ENCODE measurements around the gene SPDYC.

SPDYC gene, protein sequence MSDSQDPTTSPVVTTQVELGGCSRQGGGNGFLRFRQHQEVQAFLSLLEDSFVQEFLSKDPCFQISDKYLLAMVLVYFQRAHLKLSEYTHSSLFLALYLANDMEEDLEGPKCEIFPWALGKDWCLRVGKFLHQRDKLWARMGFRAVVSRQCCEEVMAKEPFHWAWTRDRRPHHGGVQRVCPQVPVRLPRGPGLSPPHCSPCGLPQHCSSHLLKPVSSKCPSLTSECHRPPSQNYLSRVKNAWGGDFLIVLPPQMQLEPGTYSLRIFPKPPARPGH

DNA sequence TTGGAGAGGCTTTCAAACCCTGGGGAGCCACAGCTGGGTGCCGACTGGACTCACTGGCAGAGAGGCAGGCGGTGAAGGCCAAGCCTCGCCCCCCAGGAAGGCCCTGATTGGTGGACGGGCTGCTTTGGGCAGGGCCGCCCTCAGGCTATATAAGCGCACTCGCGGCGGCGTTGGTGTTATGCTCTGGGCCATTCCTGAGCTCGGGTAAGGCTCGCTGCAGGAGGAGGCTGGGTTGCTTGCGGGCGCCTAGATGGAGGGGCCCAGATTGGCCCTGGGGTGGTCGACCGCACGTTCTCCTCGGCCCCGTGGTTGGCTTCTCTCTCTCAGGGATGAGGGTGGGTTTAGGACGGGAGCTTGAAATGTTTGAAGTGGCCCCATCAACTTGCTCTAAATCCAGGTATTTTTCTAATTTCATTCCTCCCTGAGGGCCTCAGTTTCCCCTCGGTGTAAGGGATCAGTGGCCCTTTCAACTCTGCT, at the start of gene SPDYC:
SPDYC (plus strand) TSS at position 176 of the 477 bp plus-strand sequence. CDS start 1,125 bp downstream, outside the sequence.
- DNase-seq (ENCODE audit: low read depth), result no peak

DNA sequence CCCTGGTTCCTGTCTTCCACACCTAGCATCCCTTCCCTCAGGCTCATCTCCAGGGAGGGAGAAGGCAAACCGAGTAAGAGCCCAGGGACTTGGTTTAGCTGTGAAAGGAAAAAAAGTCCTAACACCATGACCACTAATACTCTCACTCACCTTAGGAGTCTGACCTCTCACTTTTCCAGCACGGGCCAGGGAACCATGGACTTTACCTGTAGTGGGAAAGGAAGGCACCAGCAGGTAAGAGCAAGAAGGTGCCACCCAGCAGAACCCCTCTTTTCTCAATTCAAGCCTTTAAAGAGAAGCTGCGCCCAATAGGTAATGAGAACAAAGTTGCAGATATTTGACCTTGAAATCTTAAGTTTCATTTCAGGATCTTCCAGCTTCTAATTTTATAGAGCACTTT, 49.2 kb upstream of the SPDYC start:
- no peak for DNase-seq (ENCODE audit: low read depth)

DNA sequence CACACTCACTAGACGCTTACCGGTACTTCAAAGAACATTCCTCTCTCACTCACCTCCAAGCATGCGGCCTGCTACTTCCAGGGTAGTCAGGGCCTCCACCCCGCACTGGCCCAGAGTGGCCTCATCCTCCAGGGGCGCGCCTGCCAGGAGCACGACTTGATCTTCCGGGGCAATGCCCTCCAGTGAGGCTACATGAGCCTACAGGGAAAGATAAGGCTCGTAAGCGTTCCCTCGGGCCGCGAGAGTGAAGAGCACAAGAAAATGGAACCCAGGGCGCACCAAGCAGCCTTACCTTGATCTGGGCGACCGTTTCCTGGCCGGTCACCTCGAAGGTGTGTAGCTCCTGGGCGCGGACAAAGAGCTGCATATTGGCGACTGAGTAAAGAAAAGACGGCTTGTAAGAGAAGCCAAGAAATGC, 48.6 kb upstream of the SPDYC start:
- no peak for DNase-seq (ENCODE audit: low read depth)

DNA sequence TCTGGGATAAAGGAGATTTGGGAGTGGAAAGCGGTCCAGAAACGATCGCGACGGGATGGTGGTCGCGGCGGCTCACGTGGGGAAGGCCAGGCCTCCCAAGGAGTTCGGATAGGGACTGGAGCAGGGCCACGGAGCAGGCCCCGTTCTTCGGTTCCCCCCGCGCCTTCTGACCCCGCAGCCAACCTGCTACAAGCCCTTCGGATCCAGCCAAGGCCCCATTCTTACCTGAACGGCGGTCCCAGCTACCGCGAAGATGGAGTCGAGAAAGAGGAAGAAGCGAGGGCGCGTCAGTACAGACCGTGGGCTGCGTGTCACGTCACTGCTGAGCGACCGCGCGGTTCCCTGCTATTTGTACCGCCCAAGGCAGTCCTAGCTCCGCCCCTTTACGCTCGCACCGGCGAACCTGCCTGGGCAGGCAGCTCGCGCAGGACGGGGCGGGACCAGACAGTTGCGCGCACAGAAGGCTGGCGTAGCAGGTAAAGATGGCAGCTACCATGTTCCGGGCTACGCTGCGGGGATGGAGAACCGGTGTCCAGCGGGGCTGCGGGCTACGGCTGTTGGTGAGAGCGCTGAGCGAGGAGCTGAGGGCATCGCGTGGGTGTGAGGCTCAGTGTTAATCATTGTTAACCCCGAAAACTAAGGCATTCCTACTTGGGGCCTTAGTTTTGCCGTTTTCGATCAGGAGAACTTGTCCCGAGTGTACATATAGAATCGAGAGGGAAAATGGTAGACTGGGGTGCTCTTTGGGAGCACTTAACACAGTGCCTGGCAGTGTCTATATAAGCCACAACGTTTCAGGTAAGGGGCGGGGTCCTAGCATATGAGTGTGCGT, 48.0 kb upstream of the SPDYC start, which contains the start of the genes FAU and MRPL49:
FAU (minus strand) TSS at position 270 of the 832 bp plus-strand sequence. CDS start 321 bp downstream, outside the sequence.
MRPL49 (plus strand) TSS at position 457 of the 832 bp plus-strand sequence; CDS start at position 483, 26 bp downstream.
- peak; percentile 89 for DNase-seq (ENCODE audit: low read depth)

DNA sequence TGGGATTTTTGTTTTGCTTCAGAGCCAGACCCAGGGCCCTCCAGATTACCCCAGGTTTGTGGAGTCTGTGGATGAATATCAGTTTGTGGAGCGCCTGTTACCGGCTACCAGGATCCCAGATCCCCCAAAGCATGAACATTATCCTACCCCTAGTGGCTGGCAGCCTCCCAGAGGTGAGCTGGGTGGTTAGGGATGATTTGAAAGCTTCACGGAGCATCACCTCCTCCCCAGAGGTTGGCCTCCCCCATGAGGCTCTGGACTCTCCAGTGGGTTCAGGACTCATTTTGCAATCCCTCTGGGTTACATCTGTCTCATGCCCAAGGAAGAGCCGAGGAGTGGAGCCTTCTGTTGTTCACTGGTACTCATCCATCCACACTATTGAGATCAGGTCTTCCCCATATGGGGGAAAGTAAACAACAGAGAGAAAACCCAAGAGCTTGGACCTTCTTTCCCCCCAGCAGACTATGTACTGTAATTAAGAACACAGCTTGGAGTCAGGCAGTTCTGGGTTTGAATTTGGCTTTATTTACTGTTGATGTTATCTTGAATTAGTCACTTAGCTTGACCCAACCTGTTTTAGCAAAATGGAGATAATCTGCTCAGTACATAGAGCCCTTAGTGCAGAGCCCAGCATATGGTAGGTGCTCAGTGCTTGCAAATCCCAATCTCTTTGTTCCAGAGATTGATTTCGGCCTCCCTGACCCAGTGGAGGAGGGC, 45.4 kb upstream of the SPDYC start:
- DNase-seq (ENCODE audit: low read depth), result no peak

DNA sequence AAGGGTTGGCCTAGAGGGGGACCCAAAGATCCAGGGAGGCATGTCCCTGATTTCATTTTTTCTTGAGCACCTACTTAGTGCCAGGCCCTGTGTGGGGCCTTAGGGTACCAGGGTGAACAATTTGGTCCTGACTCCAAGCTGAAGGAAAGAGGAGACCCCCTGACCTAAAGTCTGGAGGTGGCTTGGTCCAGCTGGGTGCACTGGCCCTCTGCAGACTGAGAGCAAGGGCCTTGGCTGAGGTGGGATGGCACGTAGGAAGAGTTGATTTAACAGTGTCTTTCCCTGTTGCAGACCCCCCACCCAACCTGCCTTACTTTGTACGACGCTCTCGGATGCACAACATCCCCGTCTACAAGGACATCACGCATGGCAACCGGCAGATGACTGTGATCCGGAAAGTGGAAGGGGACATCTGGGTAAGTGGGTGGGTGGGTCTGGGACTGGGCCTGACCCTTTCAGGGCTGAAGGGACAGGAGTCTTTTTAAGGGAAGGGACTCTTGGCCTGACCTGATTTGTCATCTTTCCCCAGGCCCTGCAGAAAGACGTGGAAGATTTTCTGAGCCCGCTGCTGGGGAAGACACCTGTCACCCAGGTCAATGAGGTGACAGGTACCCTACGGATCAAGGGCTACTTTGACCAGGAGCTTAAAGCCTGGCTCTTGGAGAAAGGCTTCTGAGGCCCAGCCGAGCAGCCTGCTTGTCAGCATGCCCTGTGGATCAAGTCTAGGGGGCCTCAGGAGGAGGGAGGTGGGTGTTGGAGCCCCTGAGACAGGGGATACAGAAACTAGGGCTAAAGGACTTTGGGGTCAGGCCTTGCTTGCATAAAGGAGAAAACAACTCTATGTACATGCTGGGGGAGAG, 44.6 kb upstream of the SPDYC start:
- no peak for DNase-seq (ENCODE audit: low read depth)

DNA sequence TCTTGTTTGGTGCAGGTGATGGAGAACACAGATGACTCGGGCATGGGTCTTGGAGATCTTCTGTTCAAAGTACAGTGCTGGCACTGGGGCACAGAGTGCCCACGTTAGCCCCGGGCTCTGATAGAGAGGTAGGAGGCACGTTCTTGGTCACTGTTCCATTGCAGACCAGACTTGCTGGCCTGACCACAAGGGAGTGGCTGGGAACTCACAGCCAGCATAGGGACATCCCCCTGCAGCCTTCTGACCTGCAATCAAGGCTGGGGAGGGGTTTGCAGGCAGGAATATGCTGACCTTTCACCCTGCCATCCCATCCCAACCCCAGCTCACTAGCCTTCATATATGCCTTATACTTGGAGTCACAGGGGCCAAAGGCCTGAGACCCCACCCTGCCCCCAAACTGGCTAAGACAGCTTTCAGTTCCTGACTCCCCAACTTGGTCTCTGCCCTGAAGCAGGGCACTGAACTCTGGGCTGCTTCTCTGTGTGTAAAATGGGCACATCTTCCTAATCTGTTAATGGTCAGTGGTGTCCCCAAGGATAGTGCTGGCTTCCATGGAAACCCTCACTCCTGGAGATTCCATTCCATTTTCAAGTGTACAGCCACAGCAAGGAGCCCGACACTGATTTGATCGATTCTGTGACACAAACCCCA, 43.3 kb upstream of the SPDYC start:
- no peak for DNase-seq (ENCODE audit: low read depth)

DNA sequence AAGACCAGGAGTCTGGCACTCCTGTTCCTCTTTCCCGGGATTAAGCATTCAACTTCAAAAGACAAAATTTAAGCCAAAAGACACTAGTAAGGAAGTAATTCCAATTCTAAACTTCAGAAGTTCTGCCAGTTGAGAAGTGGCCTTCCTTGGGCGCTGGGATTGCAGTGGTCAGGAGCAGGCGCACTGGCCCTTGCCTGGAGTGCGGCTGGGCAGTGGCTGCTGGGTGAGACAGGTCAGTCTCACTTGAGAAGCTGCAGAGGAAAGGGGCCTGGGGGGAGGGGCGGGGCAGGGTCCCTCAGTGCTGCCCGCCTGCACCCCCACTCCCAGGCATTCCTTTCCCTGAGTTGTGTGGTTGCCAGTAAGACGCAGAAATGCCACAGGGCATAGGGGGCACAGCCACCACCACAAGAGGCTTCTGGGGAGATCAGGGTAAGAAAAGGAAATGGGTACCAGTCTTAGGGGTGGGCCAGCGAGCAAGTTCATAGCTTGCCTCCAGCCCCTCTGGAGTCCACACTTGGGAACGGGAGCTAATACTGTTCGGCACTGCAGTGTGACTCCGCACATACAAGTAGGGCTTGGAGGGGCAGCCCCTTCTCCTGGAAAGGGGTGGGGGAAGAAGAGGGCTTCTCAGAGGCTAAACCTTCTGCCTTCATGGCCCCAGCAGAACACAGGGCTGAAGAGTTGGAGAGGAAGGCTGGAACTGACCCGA, 42.4 kb upstream of the SPDYC start:
- no peak for DNase-seq (ENCODE audit: low read depth)

DNA sequence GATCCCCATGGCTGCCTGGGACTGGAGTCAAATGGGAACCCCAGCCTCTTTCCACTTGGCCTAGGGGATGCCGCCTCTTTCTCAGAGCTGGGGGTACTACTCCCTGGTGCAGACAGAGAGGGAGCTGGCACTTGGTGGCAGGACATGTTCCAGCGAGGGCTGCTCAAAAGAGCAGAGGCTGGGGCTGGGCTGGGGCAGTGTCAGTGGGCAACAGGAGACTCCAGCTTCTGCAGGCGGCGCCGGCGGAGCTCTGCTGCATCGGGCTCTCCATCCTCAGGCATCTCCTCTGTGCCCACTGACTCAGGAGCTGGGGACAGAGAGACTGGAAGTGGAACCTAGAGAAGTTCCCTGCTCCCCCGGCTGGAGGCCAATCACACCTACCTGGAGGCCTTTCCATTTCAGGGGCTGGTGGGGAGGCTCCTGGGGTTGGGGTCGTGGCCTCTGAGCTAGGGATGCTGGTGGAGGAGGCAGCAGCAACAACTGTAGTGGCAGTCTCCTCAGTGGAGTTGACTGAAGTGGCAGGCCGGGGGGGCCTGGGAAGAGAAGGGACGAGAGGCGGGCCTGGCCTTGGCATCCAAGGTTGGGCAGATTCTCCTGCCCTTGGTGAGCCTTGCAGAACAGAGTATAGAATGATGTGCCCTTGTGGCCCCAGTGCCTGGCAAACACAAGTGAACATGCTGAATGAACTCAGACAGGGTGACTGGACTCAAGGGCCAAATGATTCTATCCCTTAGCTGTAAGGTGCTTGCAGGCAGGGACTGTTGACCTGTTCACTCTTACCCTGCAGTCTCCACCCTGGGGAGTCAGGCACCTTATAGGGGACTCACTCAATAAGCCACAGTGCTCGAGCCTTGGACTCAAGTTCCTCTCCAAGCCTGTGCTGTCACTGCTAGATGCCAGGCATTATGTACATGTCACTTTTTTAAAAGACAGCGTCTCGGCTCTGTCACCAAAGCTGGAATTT, 41.6 kb upstream of the SPDYC start:
- DNase-seq (ENCODE audit: low read depth), result no peak

DNA sequence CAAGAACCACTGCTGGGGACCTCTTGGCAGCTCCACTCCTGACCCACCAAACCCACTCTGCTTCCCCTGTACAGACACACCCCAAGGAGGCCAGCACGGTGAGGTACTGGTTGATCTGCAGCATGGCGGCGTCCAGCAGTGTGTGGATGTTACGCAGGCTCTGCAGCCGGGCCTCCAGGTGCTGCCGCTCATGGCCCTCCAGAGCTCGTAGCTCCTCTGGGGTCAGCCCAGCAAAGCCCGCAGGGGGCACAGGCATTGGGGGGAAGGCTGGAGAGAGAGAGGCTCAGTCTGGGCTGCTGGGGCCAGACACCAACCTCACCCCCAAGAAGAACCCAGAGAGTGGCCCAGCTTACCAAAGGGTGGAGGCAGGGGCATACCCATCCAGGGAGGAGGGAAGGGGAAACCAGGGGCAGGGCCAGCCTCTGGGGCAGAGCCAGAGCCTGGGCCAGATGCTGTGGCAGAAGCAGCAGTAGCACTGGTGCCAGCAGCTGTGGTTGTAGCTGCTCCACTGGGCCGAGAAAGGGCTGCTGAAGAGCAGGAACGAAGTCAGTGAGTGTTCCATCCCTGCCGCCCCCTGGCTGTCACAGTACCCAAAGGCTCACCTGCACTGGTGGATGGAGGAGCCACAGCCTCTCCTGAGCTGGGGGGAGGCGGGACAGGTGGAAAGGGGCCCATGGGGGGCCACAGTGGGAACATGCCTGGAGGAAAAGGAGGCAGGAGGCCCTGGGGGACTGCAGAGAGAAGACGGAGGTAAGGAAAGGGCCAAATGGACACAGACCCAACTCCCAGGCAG, 40.2 kb upstream of the SPDYC start:
- no peak for DNase-seq (ENCODE audit: low read depth)

DNA sequence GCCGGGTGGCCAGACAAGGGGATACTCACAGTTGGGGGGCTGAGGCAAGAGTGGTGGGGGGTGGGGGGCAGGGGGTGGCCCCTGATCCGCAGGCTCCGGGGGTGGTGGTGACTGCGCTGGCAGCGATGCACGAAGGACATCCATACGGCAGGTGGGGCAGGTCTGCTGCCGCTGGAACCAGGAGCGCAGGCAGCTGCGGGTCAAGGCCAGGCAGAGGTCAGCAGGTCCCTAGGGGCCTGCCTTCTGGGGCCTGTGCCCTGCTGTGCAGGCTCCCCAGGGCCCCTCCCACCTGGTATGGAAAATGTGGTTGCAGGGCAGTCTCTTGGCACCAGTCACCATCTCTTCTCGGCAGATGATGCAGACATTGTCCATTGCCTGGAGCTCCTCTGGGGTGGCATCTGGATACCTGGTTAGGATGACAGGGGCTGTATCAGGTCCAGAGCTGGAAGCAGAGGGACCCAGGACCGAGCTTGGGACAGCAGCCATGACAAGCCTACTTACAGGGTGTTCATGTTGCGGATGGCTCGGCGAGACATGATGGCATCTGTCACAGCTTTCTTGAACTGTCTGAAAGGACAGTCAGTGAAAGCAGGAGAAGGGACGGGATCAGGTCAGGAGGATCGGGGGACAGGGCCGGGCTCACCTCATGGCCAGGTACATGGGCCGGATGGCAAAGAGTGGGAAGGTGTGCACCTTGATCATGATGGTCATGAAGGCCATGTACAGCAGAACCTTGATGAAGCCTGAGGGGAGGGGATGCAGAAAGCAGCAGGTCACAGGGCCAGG, 39.2 kb upstream of the SPDYC start:
- no peak for DNase-seq (ENCODE audit: low read depth)

DNA sequence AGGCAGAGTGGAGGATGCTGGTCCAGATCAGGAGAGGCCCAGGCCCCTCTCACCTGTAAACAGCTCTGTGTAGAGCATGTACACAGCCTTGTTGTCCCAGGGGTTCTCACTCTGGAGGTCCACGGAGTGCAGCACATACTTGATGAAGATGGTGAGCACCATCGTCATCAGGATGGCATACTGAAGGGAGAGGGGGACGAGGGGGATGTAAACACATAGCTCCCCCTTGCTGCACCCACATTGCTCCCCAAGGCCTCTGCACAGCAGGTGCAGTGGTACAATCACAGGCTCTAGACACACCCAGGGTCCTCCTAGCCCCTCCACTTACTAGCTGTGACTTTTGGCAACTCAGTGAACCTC, 38.6 kb upstream of the SPDYC start:
- no peak for DNase-seq (ENCODE audit: low read depth)

DNA sequence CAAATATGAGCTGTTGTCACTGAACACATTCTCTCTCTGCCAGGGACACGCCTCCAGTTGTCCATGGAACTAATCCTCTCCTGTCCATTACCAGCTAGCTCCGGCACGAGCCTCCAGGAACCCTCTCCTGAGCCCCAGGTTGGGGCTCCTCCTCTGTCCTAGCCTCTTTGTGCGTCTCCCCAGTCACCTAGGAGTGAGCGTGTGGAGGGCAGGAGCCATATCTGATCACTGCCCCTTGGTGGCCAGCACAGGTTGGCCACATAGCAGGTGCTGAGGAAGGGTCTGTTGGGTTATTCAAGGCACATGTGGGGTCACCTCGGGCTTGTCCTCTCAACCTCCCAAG, 38.2 kb upstream of the SPDYC start:
- no peak for DNase-seq (ENCODE audit: low read depth)

DNA sequence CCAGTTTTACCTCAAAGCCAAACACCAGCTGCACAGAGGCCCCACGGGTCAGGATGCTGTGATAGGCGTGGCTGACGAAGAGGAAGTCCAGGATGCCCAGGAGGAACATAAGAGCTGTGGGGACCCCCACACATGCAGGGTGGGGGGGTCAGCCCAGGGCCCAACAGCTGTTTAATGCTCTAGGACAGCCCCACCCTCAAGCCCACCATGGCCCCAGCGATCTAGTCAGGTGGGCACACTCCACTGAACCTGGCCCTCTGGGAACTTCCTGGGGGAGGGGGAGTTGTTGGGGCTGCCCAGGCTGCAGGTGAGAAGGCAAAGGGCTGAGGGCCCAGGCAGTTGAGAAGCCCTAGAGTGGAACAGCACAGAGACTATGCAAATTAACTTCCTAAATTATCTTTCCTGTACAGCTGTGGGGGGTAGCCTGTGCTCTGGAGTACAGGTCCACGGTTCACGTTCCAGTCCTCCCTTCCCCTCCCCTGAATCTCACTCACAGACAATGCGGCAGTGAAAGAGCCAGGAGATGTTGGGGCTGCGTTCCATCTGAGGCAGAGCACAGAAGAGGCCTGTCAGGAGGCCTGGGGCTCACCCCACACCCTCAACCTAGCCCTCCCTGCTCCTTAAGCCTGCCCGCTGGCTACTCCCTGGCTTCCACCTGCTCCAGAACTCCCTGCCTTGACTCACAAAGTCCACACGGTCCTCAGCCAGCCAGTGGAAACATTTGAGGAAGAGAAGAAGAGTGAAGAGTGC, 37.6 kb upstream of the SPDYC start:
- no peak for DNase-seq (ENCODE audit: low read depth)

DNA sequence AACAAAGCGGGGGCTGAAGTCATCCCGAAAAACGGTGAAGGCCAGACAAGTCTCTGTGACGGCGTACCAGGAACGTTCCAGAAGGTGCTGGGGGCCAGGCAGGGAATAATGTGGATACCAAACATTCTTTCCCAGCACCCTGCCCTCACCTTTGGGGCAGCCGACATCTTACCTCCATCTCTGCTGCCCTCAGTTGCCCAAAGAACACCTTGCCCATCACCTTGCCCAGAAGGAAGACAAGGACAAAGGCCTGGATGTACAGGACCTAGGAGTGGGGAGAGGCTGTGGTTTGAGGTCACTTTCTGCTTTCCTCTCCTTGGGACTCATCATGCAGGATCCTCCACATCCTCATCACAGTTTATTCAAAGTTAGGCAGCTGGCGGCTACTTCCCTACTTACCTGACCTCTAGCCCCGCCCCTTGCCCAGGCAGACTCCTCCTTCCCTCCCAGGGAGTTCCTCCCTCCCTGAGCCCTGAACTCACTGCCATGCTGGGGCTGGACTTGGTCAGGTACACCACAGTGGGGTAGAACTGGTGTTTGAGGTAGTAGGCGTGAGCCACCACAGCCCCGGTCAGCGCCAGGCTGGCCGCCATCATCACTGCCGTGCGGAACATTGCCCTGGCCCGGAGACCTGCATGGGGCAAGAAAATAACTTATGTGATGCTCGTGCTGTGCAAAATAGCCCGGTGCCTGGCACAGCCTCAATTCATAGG, 36.9 kb upstream of the SPDYC start:
- DNase-seq (ENCODE audit: low read depth), result no peak

DNA sequence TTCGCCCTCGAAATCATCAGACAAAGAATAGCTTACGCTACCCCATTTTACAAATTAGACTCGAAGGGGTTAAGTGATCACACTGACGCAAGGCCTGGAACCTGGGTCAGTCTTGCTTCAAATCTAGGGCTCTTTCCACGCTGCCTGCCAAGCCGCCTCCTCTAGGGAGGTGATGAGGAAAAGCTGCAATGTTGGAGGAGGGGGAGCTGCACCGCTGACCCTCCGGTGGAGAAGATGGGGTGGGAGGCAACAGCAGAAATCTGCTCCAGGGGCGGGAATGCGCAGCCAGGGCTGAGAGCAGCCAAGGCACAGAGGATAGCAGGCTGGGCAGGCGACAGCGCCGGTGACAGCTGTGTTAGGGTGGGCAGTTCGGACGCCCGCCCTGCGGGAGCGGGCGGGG, 36.3 kb upstream of the SPDYC start:
- DNase-seq (ENCODE audit: low read depth), result no peak

All from non-pigmented ciliary epithelial cell (primary cell).